BJ (cell line): ENCODE data around the gene MMP20. TPM values are rescaled to one million over a fixed set of nuclear protein-coding genes. Genes with fewer than 3 reads are reported as not detected.

Source experiments
- CTCF ChIA-PET: fragments of 350-600 bp; formaldehyde crosslinking; extraction: SDS; loops from one replicate; lab custom pipeline; 2021; ENCODE audit warnings: antibody characterized with exemption, inconsistent platforms; lab: Yijun Ruan, JAX
- POLR2A ChIA-PET: fragments of 300-600 bp; sonication (Branson Sonifier 250); formaldehyde crosslinking; extraction: SDS; loops from one replicate; lab custom pipeline; 2021; ENCODE audit warnings: antibody characterized with exemption; lab: Charles Lee
- DNase-seq: peaks from one replicate; pipeline ENCODE4 v3.0.0-alpha.2; 2011; ENCODE audit warnings: low read depth
- H3K27me3 ChIP-seq: 2 replicates; pipeline ENCODE4 v1.6.0; 2011; ENCODE audit warnings: low read length; ENCODE audit not compliant: control insufficient read depth, insufficient read depth
- H3K36me3 ChIP-seq: 2 replicates; pipeline ENCODE4 v1.5.1; 2011; ENCODE audit warnings: low read length; ENCODE audit not compliant: control insufficient read depth, insufficient read depth
- H3K4me3 ChIP-seq: 2 replicates; pipeline ENCODE4 v1.5.1; 2011; ENCODE audit warnings: low read depth, mild to moderate bottlenecking, control low read depth, low read length
- CTCF ChIP-seq: IDR thresholded peaks from 2 replicates; pipeline ENCODE4 v1.5.1; 2011; ENCODE audit warnings: low read depth, mild to moderate bottlenecking, control low read depth, inconsistent platforms, low read length, moderate library complexity; ENCODE audit not compliant: insufficient read depth
- polyA plus RNA-seq: library from polyadenylated mRNA; depleted of rRNA; stranded (reverse); fragments of >200 nt; gene quantifications from 2 replicates; pipeline ENCODE4 v1.2.3, GENCODE V29; 2011

MMP20 gene
- polyA plus RNA-seq, 1 experiment, result not detected

GRCh38 chr11:102546427-102546826, 78.7 kb downstream of the MMP20 start:
- POLR2A ChIA-PET, result no interaction called here
- TF ChIP-seq CTCF, result no peak
- Histone ChIP-seq H3K36me3 (no peaks in the 10 kb centered on the region), H3K4me3 (no peak overlapping the region), H3K27me3 (no peaks in the 10 kb centered on the region; the same call in 1 of the 2 replicates)
- CTCF ChIA-PET, result no interaction called here
- DNase-seq, result no peak

- Histone ChIP-seq H3K27me3 (no peaks in the 10 kb centered on the region; the same call in 1 of the 2 replicates), H3K36me3 (no peaks in the 10 kb centered on the region), H3K4me3 (no peak overlapping the region)
- no peak for TF ChIP-seq CTCF
- DNase-seq, result no peak
- CTCF ChIA-PET, result no interaction called here
- POLR2A ChIA-PET, result no interaction called here
Measured at GRCh38 chr11:102545701-102546100, 79.4 kb downstream of the MMP20 start.

DNA sequence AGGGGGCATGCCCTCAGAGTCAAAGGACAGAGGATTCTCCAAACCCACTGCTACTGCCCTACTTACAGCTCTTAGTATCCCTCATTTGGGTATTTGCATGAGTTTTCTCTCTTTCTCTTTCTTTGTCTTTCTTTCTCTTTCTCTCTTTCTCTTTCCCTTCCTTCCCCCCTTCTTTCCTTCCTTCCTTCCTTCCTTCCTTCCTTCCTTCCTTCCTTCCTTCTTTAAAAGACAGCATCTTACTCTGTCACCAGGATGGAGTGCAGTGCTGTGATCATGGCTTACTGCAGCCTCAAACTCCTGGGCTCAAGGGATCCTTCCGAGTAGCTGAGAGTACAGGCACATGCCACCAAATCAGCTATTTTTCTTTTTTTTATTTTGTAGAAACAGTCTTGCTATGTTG, 80.5 kb downstream of the MMP20 start:
- POLR2A ChIA-PET, result no interaction called here
- CTCF ChIA-PET, result interaction anchor here (0.7 kb wide), 1 partner anchor 116 kb away, joined by 4 read pairs; no protein-coding TSS in a partner anchor
- H3K36me3 ChIP-seq, result no peaks in the 10 kb centered on the region
- no peak overlapping the region for H3K4me3 ChIP-seq
- TF ChIP-seq CTCF, result no peak
- DNase-seq, result no peak
- peaks cover under 1% of the 10 kb centered on the region for H3K27me3 ChIP-seq

DNA sequence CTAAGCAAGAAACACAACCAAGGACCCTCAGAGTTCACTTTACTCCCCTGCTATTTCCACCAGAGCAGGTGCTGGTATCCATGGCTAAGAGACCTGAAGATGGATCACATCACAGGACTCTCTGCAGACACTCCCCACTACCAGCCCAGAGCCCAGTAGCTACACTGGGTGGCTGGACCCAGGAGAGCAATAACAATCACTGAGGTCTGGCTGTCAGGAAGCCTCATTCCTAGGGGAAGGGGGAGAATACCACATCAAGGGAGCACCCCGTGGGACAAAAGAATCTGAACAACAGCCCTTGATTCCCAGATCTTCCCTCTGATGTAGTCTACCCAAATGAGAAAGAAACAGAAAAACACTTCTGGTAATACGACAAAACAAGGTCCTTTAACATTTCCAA, 85.6 kb downstream of the MMP20 start:
- Histone ChIP-seq H3K36me3 (no peaks in the 10 kb centered on the region), H3K4me3 (no peak overlapping the region), H3K27me3 (peaks cover 12% of the 10 kb centered on the region)
- no peak for TF ChIP-seq CTCF
- ChIA-PET CTCF (interaction anchor here (0.7 to 2.3 kb wide), 2 partner anchors 28 to 74 kb away, joined by 4 to 6 read pairs; no protein-coding TSS in a partner anchor), POLR2A (no interaction called here)
- DNase-seq, result no peak

DNA sequence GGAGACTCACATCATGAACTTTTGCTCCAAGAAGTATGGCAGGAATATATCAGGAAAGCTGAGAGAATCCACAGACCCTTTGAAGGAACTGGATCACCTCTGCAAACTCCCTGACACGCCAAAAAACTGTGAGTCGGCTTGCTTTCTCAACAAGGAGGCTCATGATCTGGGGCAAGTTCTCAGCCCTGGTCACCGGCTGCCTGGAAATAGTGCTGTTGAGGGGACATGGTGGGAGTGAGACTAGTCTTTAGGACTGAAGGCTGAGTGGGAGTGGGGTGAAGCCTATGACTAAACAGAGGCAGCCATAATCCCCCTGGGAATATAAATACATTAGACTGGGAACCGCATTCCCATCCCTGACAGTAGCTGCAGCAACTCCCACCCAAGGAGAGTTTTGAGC, 86.2 kb downstream of the MMP20 start:
- POLR2A ChIA-PET, result no interaction called here
- DNase-seq, result no peak
- no peak for TF ChIP-seq CTCF
- no peak overlapping the region for H3K4me3 ChIP-seq
- CTCF ChIA-PET, result interaction anchor here (2.3 kb wide), 1 partner anchor 74 kb away, joined by 6 read pairs; no protein-coding TSS in a partner anchor
- H3K27me3 ChIP-seq, result peaks cover 12% of the 10 kb centered on the region
- no peaks in the 10 kb centered on the region for H3K36me3 ChIP-seq
